ENCODE data around the gene ST3GAL6.

The ST3GAL6 gene

DNA sequence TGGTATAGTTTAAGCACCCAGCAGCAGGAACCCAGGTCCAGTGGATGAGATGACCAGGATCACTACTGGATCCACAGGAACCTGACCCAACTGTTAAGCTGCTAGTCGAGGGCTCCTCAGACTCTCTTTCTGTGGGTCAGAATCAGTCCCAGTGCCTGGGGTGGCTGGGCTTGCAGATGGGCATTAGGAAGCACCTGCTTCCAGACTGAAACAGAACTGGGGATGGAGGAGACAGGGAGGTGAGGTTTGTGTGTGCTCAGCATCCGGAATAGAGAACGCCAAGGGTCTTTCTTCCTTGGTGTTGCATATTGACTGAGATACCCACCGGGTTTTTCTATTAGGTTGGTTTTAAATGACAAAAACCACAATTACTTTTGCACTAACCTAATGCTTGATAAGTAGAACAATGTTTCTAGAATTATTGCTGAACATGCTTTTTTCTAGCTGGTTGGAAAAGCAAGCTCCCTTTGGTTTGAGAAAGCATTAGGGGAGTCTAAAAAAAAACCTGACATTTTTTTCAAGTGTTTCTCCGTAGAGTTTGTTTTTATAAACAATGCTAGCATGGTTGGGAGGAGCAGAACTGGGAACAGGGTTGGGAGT, 779 bp downstream of the ST3GAL6 start:
- Histone ChIP-seq H3K9me3 (ENCODE audit: control insufficient read depth, low read length) (no peaks in the 10 kb centered on the region), H3K9ac (no peak overlapping the region), H3K4me2 (ENCODE audit: low read length) (no peak overlapping the region), H3K4me3 (ENCODE audit: low read depth, low read length) (no peak overlapping the region), H3K79me2 (no peaks in the 10 kb centered on the region), H3K27ac (no peak overlapping the region), H3K4me1 (peaks cover 11% of the 10 kb centered on the region), H3K27me3 (ENCODE audit: control insufficient read depth, insufficient read depth, low read length) (no peaks in the 10 kb centered on the region), H3K36me3 (ENCODE audit: control insufficient read depth, insufficient read depth, low read length) (no peaks in the 10 kb centered on the region), H2AFZ (peak overlapping the region; percentile 36)
- TF ChIP-seq, protein P1, sequence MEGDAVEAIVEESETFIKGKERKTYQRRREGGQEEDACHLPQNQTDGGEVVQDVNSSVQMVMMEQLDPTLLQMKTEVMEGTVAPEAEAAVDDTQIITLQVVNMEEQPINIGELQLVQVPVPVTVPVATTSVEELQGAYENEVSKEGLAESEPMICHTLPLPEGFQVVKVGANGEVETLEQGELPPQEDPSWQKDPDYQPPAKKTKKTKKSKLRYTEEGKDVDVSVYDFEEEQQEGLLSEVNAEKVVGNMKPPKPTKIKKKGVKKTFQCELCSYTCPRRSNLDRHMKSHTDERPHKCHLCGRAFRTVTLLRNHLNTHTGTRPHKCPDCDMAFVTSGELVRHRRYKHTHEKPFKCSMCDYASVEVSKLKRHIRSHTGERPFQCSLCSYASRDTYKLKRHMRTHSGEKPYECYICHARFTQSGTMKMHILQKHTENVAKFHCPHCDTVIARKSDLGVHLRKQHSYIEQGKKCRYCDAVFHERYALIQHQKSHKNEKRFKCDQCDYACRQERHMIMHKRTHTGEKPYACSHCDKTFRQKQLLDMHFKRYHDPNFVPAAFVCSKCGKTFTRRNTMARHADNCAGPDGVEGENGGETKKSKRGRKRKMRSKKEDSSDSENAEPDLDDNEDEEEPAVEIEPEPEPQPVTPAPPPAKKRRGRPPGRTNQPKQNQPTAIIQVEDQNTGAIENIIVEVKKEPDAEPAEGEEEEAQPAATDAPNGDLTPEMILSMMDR (IDR thresholded peaks at IDR 0.05): no peak

DNA sequence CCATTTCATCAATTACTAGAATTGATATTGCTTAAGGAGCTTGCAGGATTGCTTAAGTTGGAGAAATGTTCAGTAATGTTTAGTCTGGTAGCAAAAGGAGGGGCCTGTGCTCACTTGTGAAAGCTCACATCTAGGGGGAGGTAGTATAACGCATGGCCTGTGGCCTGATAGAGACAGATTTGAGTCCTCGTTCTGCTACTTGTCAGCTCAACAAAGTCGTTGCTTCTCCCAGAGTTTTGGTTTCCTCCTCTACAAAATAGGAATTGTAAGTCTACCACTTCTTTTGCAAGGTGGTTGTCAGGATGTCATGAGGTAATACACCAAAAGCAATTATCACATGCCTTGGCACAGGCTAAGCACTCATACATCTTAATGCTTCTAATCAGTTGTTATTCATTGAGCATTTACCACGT, 1.3 kb downstream of the ST3GAL6 start:
- Histone ChIP-seq H3K27me3 (ENCODE audit: control insufficient read depth, insufficient read depth, low read length) (no peaks in the 10 kb centered on the region), H3K36me3 (ENCODE audit: control insufficient read depth, insufficient read depth, low read length) (no peaks in the 10 kb centered on the region), H3K4me1 (peaks cover 11% of the 10 kb centered on the region), H2AFZ (peak overlapping the region; percentile 36), H3K9ac (no peak overlapping the region), H3K27ac (no peak overlapping the region), H3K9me3 (ENCODE audit: control insufficient read depth, low read length) (no peaks in the 10 kb centered on the region), H3K4me2 (ENCODE audit: low read length) (no peak overlapping the region), H3K79me2 (no peaks in the 10 kb centered on the region), H3K4me3 (ENCODE audit: low read depth, low read length) (no peak overlapping the region)
- TF ChIP-seq, protein P1 (IDR thresholded peaks at IDR 0.05): no peak

DNA sequence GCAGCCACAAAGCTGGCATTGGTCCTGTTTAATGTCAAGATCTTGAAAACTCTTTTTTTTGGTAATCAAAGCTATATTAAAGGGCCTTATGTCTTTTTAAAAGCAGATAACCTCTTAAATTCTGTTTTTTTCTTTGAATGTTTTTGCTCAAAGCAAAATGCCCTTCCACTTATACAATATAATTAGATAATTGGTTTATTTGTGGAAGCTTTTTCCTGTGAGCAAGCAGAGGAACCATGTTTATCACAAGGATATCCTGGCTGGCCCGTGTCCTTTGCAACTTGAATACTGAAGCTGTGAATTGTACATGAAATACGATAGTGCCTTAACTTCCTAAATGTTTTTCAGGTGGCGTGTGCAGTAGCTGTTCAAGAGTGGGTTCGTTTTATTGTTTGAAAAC, 2.6 kb downstream of the ST3GAL6 start:
- Histone ChIP-seq H3K9me3 (ENCODE audit: control insufficient read depth, low read length) (no peaks in the 10 kb centered on the region), H3K4me3 (ENCODE audit: low read depth, low read length) (no peak overlapping the region), H3K4me2 (ENCODE audit: low read length) (no peak overlapping the region), H3K27me3 (ENCODE audit: control insufficient read depth, insufficient read depth, low read length) (no peaks in the 10 kb centered on the region), H3K27ac (no peak overlapping the region), H3K4me1 (peaks cover 11% of the 10 kb centered on the region), H3K9ac (no peak overlapping the region), H3K79me2 (no peaks in the 10 kb centered on the region), H3K36me3 (ENCODE audit: control insufficient read depth, insufficient read depth, low read length) (no peaks in the 10 kb centered on the region), H2AFZ (no peak overlapping the region)
- TF ChIP-seq, protein P1 (IDR thresholded peaks at IDR 0.05): no peak

DNA sequence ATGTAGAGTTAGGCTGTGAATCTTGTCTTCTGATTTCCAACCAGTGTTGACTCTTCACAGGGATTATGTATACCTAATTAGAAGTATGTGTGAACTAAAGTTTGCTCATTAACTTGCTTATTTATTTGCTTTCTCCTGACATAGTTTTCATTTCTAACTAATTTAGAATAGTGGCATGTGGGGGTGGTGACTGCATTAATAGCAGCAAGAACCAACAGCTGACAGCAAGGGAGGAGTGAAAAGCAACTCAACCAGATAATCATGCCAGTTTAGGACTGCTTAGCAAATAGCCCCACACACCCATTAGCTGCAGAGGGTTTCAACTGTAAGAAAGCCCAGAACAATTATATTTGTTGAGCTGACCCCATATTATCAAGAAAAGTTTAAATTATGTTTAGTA, 3.8 kb downstream of the ST3GAL6 start:
- H3K9me3 ChIP-seq (ENCODE audit: control insufficient read depth, low read length): no peaks in the 10 kb centered on the region
- no peaks in the 10 kb centered on the region for H3K79me2 ChIP-seq
- H3K4me2 ChIP-seq (ENCODE audit: low read length): no peak overlapping the region
- H2AFZ ChIP-seq: no peak overlapping the region
- H3K27me3 ChIP-seq (ENCODE audit: control insufficient read depth, insufficient read depth, low read length): no peaks in the 10 kb centered on the region
- H3K4me1 ChIP-seq: peaks cover 11% of the 10 kb centered on the region
- TF ChIP-seq, protein P1 (IDR thresholded peaks at IDR 0.05): no peak
- no peaks in the 10 kb centered on the region for H3K36me3 ChIP-seq (ENCODE audit: control insufficient read depth, insufficient read depth, low read length)
- no peak overlapping the region for H3K27ac ChIP-seq
- H3K4me3 ChIP-seq (ENCODE audit: low read depth, low read length): no peak overlapping the region
- no peak overlapping the region for H3K9ac ChIP-seq

DNA sequence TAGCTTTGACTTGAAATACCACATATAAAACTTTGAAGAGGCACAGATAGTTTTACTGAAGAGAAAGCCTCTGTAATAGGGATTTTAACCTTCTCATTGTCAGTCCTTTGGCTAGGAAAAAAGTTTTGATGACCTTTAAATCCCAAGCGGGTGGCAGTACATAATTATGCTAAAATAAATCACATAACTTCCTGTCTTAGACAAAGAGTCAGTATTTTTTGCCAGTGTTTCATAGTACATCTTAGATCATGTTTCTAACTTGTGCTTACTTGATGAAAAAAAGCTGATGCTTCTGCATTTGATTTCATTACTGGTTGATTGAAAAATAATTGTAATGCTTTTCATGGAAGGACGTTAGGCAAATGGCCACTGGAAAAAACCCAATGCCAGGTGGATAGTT, 5.8 kb downstream of the ST3GAL6 start:
- Histone ChIP-seq H3K4me2 (ENCODE audit: low read length) (no peak overlapping the region), H2AFZ (no peak overlapping the region), H3K9me3 (ENCODE audit: control insufficient read depth, low read length) (no peaks in the 10 kb centered on the region), H3K4me3 (ENCODE audit: low read depth, low read length) (no peak overlapping the region), H3K36me3 (ENCODE audit: control insufficient read depth, insufficient read depth, low read length) (no peaks in the 10 kb centered on the region), H3K27me3 (ENCODE audit: control insufficient read depth, insufficient read depth, low read length) (no peaks in the 10 kb centered on the region), H3K4me1 (peaks cover 6% of the 10 kb centered on the region), H3K79me2 (no peaks in the 10 kb centered on the region), H3K27ac (no peak overlapping the region), H3K9ac (no peak overlapping the region)
- TF ChIP-seq, protein P1 (IDR thresholded peaks at IDR 0.05): no peak
